H1 (cell line): ENCODE measurements around the gene CFAP107. TPM values are rescaled to one million over a fixed set of nuclear protein-coding genes. Genes with fewer than 3 reads are reported as not detected.

Source experiments
- ATF3 ChIP-seq: IDR thresholded peaks from 2 replicates; pipeline ENCODE4 v1.6.1; 2011; ENCODE audit warnings: low read depth, mild to moderate bottlenecking, low read length; ENCODE audit not compliant: insufficient read depth
- CEBPB ChIP-seq: IDR thresholded peaks from 2 replicates; pipeline ENCODE4 v1.6.1; 2012; ENCODE audit warnings: low read depth, low read length
- CTCF ChIP-seq, 3 experiments: IDR thresholded peaks; 1 replicate in 2 of 3; 2 replicates in 1 of 3; pipeline versions ENCODE4 v1.5.1 to v1.6.1; 2011; ENCODE audit warnings: low read length in 3 of 3, mild to moderate bottlenecking in 3 of 3, inconsistent platforms in 2 of 3, low read depth in 1 of 3, moderate library complexity in 1 of 3; ENCODE audit not compliant: insufficient read depth in 1 of 3; ENCODE audit errors: control extremely low read depth in 1 of 3
- E2F6 ChIP-seq: IDR thresholded peaks from 2 replicates; pipeline ENCODE4 v1.6.1; 2012; ENCODE audit warnings: inconsistent platforms
- EZH2 ChIP-seq: fragments of 200-600 bp; sonication (generic); IDR thresholded peaks from 2 replicates; pipeline ENCODE4 v1.7.1; 2012; ENCODE audit warnings: low read depth, mild to moderate bottlenecking, moderate library complexity, low read length, inconsistent platforms; ENCODE audit not compliant: severe bottlenecking
- HDAC6 ChIP-seq: IDR thresholded peaks from one replicate; pipeline ENCODE4 v1.7.1; 2012; ENCODE audit warnings: low read depth, mild to moderate bottlenecking, inconsistent platforms, low read length, moderate library complexity
- RBBP5 ChIP-seq: IDR thresholded peaks from 2 replicates; pipeline ENCODE4 v1.7.1; 2012; ENCODE audit warnings: low read depth, mild to moderate bottlenecking, inconsistent platforms, low read length, moderate library complexity, borderline replicate concordance
- polyA plus RNA-seq, 7 experiments: library from polyadenylated mRNA; depleted of rRNA in 3 of 7; stranded (reverse) in 5 of 7; unstranded in 2 of 7; fragments of >200 nt in 5 of 7; fragments of 200-250 nt in 2 of 7; gene quantifications; 1 replicate in 5 of 7; 2 replicates in 1 of 7; 4 replicates in 1 of 7; pipeline versions ENCODE4 v1.2.1 to v1.2.3, GENCODE V29; 2011 to 2013; ENCODE audit warnings: missing spikeins in 2 of 7, mixed read lengths in 2 of 7
- total RNA-seq: library from RNA; stranded (reverse); fragmentation: NEBNext Ultra II Directional; extraction: Animal tissue kit (Norgen Biotek cat#: 25700); gene quantifications from 2 replicates; pipeline ENCODE4 v1.2.1, GENCODE V29; 2021

Gene CFAP107
- total and polyA plus RNA-seq, 2 of the 8 experiments (the other 6 are each of a cell fraction or from before 2014, with no cell fraction given) = 0.23 TPM; not detected in 1

- TF ChIP-seq CTCF (IDR thresholded peaks at IDR 0.05; ENCODE audit: control extremely low read depth in 1 of 3, insufficient read depth in 1 of 3, low read depth in 1 of 3, low read length in 3 of 3) (no peak), ATF3 (no peak), HDAC6 (no peak), E2F6 (no peak), RBBP5 (no peak), CEBPB (no peak), EZH2 (no peak)
Observed at GRCh38 chr1:12709091-12709491, 36.9 kb upstream of the CFAP107 start (continued).
